Activated CD8-positive, alpha-beta T cell treated with anti-CD3 and anti-CD28 coated beads, Interleukin-2, amount 10 ng/mL, durations not matched to agents 7 days and 5 days (primary cell): ENCODE data around the gene NAALADL2. TPM values are rescaled to one million over a fixed set of nuclear protein-coding genes. Genes with fewer than 3 reads are reported as not detected.
"Not testable (repeated sequence)": the region's sequence is repeated elsewhere in the genome, so short reads cannot be mapped to it uniquely, and the experiment has no call there.

ENCODE experiments used
- ATAC-seq: fragments of 150-1000 bp; cut with Tn5 transposase; one replicate; pipeline ENCODE4 v1.10.0; 2021; ENCODE audit warnings: moderate library complexity
- CTCF ChIA-PET: fragments of 350-600 bp; sonication (Branson Sonifier 250); formaldehyde crosslinking; loops from one replicate; lab custom pipeline; 2021; ENCODE audit warnings: antibody characterized with exemption; lab: Charles Lee
- POLR2A ChIA-PET: fragments of 350-600 bp; sonication (Branson Sonifier 250); formaldehyde crosslinking; loops from one replicate; lab custom pipeline; 2021; ENCODE audit warnings: antibody characterized with exemption; lab: Charles Lee
- DNase-seq: peaks from one replicate; pipeline ENCODE4 v3.0.0-alpha.2; 2020
- H3K27ac Mint-ChIP-seq: one replicate; pipeline ENCODE4 v1.8.0; 2021; ENCODE audit warnings: mild to moderate bottlenecking, mixed read lengths
- H3K27me3 Mint-ChIP-seq: one replicate; pipeline ENCODE4 v1.8.0; 2021; ENCODE audit warnings: low read depth, mixed read lengths
- H3K36me3 Mint-ChIP-seq: one replicate; pipeline ENCODE4 v1.8.0; 2021; ENCODE audit warnings: low read depth, mixed read lengths
- H3K4me1 Mint-ChIP-seq: one replicate; pipeline ENCODE4 v1.8.0; 2021; ENCODE audit warnings: low read depth, mixed read lengths
- H3K4me3 Mint-ChIP-seq: one replicate; pipeline ENCODE4 v1.8.0; 2021; ENCODE audit warnings: mild to moderate bottlenecking, mixed read lengths
- H3K9me3 Mint-ChIP-seq: one replicate; pipeline ENCODE4 v1.8.0; 2022; ENCODE audit warnings: mixed read lengths; ENCODE audit not compliant: insufficient read depth
- total RNA-seq, 2 experiments: library from RNA; stranded (reverse); gene quantifications; one replicate each; pipeline ENCODE4 v1.2.3, GENCODE V29; 2021

Gene NAALADL2
- total RNA-seq, 2 experiments from 2014 or later: 0.39 to 0.47 TPM

GRCh38 chr3:175432376-175433025 lies 573.4 kb downstream of the NAALADL2 start:
- ChIA-PET POLR2A (no interaction called here), CTCF (no interaction called here)
- H3K27me3 Mint-ChIP-seq: no peaks in the 10 kb centered on the region
- no peak overlapping the region for H3K4me3 Mint-ChIP-seq
- no peaks in the 10 kb centered on the region for H3K9me3 Mint-ChIP-seq
- no peaks in the 10 kb centered on the region for H3K4me1 Mint-ChIP-seq
- no peak overlapping the region for H3K27ac Mint-ChIP-seq
- no peak for DNase-seq
- ATAC-seq: no peak
- H3K36me3 Mint-ChIP-seq: no peaks in the 10 kb centered on the region

DNA sequence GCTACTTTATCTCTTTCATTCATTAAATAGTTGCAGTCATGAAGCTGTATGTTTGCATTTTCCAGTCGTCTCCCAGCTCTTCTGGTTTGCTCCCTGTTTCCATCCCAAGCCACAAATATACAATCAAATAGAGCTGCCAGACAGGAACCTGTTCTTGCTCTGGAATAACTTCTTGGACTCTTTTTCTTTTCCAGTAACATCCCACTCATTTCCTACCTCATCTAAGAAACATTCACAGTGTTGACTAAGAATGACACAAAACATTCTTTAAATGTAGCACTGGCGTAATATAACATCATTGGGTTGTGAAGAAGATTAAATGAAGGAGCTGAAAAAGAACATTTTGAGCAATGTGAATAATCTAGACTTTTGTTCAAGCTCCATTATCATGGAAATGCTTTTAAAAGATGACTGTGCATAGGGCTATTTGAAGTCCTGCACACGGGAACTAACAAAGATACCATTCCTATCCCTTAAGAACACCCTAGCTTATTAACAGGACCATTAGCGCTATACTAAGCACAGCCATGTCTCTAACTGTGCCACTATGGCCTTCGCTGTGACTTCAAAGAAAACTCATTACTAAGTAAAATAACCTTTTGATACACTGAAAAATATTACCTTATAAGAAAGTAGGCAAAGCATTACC lies 574.0 kb downstream of the NAALADL2 start:
- Mint-ChIP-seq H3K4me3 (no peak overlapping the region), H3K4me1 (no peaks in the 10 kb centered on the region), H3K27ac (no peak overlapping the region), H3K36me3 (no peaks in the 10 kb centered on the region), H3K27me3 (no peaks in the 10 kb centered on the region), H3K9me3 (no peaks in the 10 kb centered on the region)
- CTCF ChIA-PET: no interaction called here
- no peak for ATAC-seq
- no peak for DNase-seq
- POLR2A ChIA-PET: no interaction called here

DNA sequence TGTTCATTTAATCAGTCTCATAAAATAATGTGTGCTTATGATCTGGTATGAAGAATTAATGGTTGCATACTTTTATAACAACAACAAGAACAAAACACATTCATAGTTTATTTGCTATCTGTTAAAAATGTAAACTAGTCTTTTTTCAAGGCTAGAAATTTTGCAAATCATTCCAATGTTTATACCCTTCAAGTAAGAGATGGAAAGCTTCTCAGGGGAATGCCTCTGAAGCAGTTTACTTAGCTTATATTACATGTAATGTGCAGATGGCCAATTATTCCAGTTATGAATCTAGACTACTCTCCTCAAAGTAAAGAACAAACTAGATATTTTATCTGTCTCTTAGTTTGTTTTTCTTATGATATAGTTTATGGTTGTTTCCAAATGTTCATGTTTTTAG lies 575.4 kb downstream of the NAALADL2 start:
- CTCF ChIA-PET: no interaction called here
- no peak for DNase-seq
- H3K4me3 Mint-ChIP-seq: no peak overlapping the region
- H3K36me3 Mint-ChIP-seq: no peaks in the 10 kb centered on the region
- ATAC-seq: no peak
- POLR2A ChIA-PET: no interaction called here
- H3K9me3 Mint-ChIP-seq: peaks cover 7% of the 10 kb centered on the region
- H3K4me1 Mint-ChIP-seq: no peaks in the 10 kb centered on the region
- no peak overlapping the region for H3K27ac Mint-ChIP-seq
- H3K27me3 Mint-ChIP-seq: no peaks in the 10 kb centered on the region

- no peak overlapping the region for H3K27ac Mint-ChIP-seq
These were observed 584.5 kb downstream of the NAALADL2 start for GRCh38 chr3:175443682-175444081.

DNA sequence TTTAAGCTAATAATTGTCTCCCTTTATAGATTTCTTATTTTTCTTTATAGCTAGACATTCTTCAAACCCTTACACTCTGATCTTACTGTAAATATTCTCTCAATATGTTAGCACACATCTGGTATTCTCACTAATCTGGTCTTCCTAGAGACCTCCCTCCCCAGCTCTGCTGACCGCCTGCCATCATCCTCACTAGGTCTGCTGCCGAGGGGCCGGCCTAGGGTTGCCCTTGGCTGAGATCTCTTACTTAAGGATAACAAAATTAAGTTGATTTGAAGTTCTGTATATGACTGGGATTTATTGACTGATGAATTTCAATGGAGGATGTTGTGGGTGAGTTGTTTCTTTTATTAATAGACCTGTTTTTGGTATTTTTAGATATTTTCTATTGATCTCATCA lies 586.6 kb downstream of the NAALADL2 start:
- Mint-ChIP-seq H3K27me3 (no peaks in the 10 kb centered on the region), H3K4me3 (no peak overlapping the region), H3K36me3 (no peaks in the 10 kb centered on the region), H3K27ac (no peak overlapping the region), H3K9me3 (peaks cover 3% of the 10 kb centered on the region), H3K4me1 (no peaks in the 10 kb centered on the region)
- POLR2A ChIA-PET: no interaction called here
- CTCF ChIA-PET: no interaction called here
- DNase-seq (no peak), ATAC-seq (no peak)

More at GRCh38 chr3:175443682-175444081, 584.5 kb downstream of the NAALADL2 start:
- no peaks in the 10 kb centered on the region for H3K4me1 Mint-ChIP-seq
- no peaks in the 10 kb centered on the region for H3K36me3 Mint-ChIP-seq
- no peaks in the 10 kb centered on the region for H3K27me3 Mint-ChIP-seq
- ChIA-PET CTCF (no interaction called here), POLR2A (no interaction called here)
- peaks cover 16% of the 10 kb centered on the region for H3K9me3 Mint-ChIP-seq
- ATAC-seq (no peak), DNase-seq (no peak)
- H3K4me3 Mint-ChIP-seq: no peak overlapping the region

DNA sequence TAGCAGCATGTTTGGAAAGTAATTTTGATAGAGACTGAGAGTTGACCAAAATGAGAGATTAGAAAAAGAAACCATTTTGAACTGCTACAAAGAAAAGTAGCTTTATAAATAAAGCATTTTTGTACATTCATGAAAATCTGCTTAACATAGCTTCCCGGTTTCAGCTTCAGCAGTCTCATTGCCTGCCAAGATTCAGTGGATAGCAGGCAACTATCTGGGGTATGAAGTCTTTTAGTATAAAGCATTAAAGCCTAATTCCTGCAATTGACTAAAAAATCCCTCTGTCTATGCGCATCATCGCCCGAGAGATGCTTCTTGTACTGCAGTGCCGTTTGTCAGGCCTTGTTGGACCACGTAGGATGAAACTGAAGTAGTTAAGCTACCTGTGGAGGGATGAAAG lies 588.4 kb downstream of the NAALADL2 start:
- no peak overlapping the region for H3K27ac Mint-ChIP-seq
- CTCF ChIA-PET: no interaction called here
- DNase-seq (no peak), ATAC-seq (no peak)
- H3K4me3 Mint-ChIP-seq: no peak overlapping the region
- no peaks in the 10 kb centered on the region for H3K4me1 Mint-ChIP-seq
- POLR2A ChIA-PET: no interaction called here
- no peaks in the 10 kb centered on the region for H3K36me3 Mint-ChIP-seq
- peaks cover 8% of the 10 kb centered on the region for H3K9me3 Mint-ChIP-seq
- H3K27me3 Mint-ChIP-seq: no peaks in the 10 kb centered on the region

DNA sequence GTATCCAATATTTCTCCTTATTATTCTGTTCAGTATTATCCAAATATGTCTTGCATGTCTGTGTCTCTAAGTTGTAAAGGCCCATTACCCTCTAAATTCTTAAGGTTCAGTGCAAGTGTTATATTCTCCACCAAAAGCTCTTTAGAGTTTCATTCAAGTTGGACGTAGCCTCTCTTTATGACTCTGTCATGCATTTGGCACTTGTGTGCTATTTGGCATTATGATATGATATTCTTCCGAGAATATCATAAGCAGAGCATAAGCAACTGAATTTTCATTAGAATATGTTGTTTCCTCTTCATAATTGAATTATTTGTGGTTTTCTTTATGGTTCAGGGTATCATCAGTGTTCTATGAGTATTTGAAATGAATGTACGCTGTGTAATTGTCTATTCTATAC lies 594.2 kb downstream of the NAALADL2 start:
- CTCF ChIA-PET: no interaction called here
- POLR2A ChIA-PET: no interaction called here
- DNase-seq (no peak), ATAC-seq (no peak)
- no peaks in the 10 kb centered on the region for H3K27me3 Mint-ChIP-seq
- no peaks in the 10 kb centered on the region for H3K4me1 Mint-ChIP-seq
- H3K4me3 Mint-ChIP-seq: no peak overlapping the region
- H3K9me3 Mint-ChIP-seq: peaks cover 8% of the 10 kb centered on the region
- no peak overlapping the region for H3K27ac Mint-ChIP-seq
- H3K36me3 Mint-ChIP-seq: no peaks in the 10 kb centered on the region

- peaks cover 7% of the 10 kb centered on the region for H3K9me3 Mint-ChIP-seq
- CTCF ChIA-PET: no interaction called here
- no peak overlapping the region for H3K4me3 Mint-ChIP-seq
- ATAC-seq (no peak), DNase-seq (no peak)
- no peaks in the 10 kb centered on the region for H3K36me3 Mint-ChIP-seq
- POLR2A ChIA-PET: no interaction called here
- no peaks in the 10 kb centered on the region for H3K27me3 Mint-ChIP-seq
- no peak overlapping the region for H3K27ac Mint-ChIP-seq
- H3K4me1 Mint-ChIP-seq: no peaks in the 10 kb centered on the region
These were observed 597.3 kb downstream of the NAALADL2 start for GRCh38 chr3:175456466-175456865.

DNA sequence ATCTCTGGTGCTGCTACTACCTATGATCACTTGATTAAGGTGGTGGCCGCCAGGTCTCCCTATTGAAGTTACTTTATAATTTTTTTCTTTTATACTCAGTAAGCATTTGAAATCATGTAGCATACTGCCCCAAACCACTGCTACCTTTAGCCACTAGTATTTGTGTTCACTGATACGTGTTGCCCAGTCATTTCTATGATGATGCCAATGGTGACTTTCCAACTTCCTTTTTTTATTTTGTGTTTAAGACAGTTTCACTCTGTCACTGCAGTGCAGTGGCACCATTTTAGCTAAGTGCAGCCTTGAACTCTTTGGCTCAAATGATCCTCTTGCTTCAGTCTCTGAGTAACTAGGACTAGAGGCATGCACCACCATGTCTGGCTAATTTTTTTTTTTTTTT lies 598.2 kb downstream of the NAALADL2 start:
- H3K4me3 Mint-ChIP-seq: no peak overlapping the region
- POLR2A ChIA-PET: no interaction called here

DNA sequence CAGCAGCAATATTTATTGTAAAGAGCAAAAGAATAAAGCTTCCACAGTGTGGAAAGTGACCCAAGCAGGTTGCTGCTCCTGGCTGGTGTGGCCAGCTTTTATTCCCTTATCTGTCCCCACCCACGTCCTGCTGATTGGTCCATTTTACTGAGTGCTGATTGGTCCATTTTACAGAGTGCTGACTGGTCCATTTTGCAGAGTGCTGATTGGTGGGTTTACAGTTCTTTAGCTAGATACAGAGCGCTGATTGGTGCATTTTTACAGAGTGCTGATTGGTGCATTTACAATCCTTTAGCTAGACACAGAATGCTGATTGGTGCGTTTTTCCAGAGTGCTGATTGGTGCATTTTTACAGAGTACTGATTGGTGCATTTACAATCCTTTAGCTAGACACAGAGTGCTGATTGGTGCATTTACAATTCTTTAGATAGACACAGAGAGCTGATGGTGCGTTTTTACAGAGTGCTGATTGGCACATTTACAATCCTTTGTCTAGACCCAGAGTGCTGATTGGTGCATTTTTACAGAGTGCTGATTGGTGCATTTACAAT lies 601.8 kb downstream of the NAALADL2 start:
- H3K36me3 Mint-ChIP-seq, CTCF ChIA-PET, ATAC-seq, H3K4me3 Mint-ChIP-seq, POLR2A ChIA-PET, H3K27me3 Mint-ChIP-seq, H3K4me1 Mint-ChIP-seq, H3K27ac Mint-ChIP-seq, H3K9me3 Mint-ChIP-seq, DNase-seq: not testable (repeated sequence)

More for the DNA sequence above, 598.2 kb downstream of the NAALADL2 start:
- Mint-ChIP-seq H3K4me1 (no peaks in the 10 kb centered on the region), H3K27ac (no peak overlapping the region), H3K27me3 (no peaks in the 10 kb centered on the region), H3K36me3 (no peaks in the 10 kb centered on the region), H3K9me3 (peaks cover 9% of the 10 kb centered on the region)
- DNase-seq: no peak
- CTCF ChIA-PET: no interaction called here
- ATAC-seq: no peak

GRCh38 chr3:175464362-175464761 lies 605.2 kb downstream of the NAALADL2 start:
- ChIA-PET CTCF (no interaction called here), POLR2A (no interaction called here)
- Mint-ChIP-seq H3K9me3 (peaks cover 9% of the 10 kb centered on the region), H3K27ac (no peak overlapping the region), H3K4me3 (no peak overlapping the region), H3K27me3 (no peaks in the 10 kb centered on the region), H3K36me3 (no peaks in the 10 kb centered on the region), H3K4me1 (no peaks in the 10 kb centered on the region)
- ATAC-seq (no peak), DNase-seq (no peak)

DNA sequence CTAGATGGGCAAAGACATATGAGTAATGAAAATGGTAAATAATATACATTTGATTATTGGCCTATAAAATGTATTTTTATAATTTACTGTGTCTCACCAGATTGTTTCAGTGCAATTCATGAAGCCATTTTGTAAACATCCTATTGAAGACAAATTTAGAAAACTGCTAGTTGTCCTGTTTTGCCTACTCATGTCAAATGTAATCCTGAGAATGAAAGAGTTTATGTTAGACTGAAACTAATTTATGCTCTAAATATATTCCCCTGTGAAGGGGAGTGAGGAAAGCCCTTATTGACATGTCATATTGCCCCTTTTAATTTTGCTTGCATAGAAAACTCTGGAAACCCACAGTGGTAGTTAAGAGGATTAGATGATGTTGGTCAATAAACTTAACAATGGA lies 610.0 kb downstream of the NAALADL2 start:
- ATAC-seq: no peak
- Mint-ChIP-seq H3K4me3 (no peak overlapping the region), H3K27ac (no peak overlapping the region), H3K27me3 (no peaks in the 10 kb centered on the region), H3K36me3 (no peaks in the 10 kb centered on the region), H3K4me1 (no peaks in the 10 kb centered on the region), H3K9me3 (no peaks in the 10 kb centered on the region)
- POLR2A ChIA-PET: no interaction called here
- no peak for DNase-seq
- CTCF ChIA-PET: no interaction called here
